Mammary epithelial cell (primary cell): Measurements from ENCODE around the gene SERPINB2.

Source experiments
- EZH2 ChIP-seq: IDR thresholded peaks from 2 replicates; pipeline ENCODE4 v1.6.1; 2012; ENCODE audit warnings: low read length, inconsistent platforms, borderline replicate concordance
- TF ChIP-seq, protein P1 (sequence below), 2 donors: IDR thresholded peaks in 1 of 2; conservative IDR thresholded peaks in 1 of 2; 2 replicates each; pipeline ENCODE4 v1.5.1; 2011 to 2012; ENCODE audit warnings: inconsistent platforms in 2 of 2, low read length in 2 of 2, mild to moderate bottlenecking in 2 of 2, control low read depth in 1 of 2, low read depth in 1 of 2; ENCODE audit not compliant: insufficient read depth in 1 of 2; ENCODE audit errors: extremely low read depth in 1 of 2

DNA sequence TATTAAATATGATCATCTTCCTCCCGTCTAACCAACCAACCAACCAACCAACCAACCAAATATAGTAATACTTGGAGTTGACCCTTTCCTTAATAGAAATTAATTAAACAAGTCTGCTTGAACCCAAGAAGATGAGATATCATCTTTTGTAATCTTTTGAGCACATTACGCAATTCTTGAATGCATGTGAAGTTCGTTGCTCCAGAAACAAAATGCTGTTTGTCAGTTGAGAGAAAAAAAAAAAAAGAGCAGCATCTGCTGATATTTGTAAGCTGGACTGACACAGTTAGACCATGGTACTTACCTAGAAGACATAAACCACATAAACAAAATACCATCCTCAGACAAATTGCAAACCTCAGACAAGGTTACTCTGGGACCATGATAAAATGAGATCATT lies 9.2 kb upstream of the SERPINB2 start:
- TF ChIP-seq, protein P1, sequence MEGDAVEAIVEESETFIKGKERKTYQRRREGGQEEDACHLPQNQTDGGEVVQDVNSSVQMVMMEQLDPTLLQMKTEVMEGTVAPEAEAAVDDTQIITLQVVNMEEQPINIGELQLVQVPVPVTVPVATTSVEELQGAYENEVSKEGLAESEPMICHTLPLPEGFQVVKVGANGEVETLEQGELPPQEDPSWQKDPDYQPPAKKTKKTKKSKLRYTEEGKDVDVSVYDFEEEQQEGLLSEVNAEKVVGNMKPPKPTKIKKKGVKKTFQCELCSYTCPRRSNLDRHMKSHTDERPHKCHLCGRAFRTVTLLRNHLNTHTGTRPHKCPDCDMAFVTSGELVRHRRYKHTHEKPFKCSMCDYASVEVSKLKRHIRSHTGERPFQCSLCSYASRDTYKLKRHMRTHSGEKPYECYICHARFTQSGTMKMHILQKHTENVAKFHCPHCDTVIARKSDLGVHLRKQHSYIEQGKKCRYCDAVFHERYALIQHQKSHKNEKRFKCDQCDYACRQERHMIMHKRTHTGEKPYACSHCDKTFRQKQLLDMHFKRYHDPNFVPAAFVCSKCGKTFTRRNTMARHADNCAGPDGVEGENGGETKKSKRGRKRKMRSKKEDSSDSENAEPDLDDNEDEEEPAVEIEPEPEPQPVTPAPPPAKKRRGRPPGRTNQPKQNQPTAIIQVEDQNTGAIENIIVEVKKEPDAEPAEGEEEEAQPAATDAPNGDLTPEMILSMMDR (conservative IDR thresholded peaks at IDR 0.05 in 1 of 2, IDR thresholded peaks at IDR 0.05 in 1 of 2; ENCODE audit: extremely low read depth in 1 of 2, insufficient read depth in 1 of 2, low read depth in 1 of 2, low read length in 2 of 2), result no peak
- TF ChIP-seq EZH2, result no peak
